Testis (tissue), 5 donors: Measurements from ENCODE around the gene KLHL13. TPM values are rescaled to one million over a fixed set of nuclear protein-coding genes. Genes with fewer than 3 reads are reported as not detected.
A peak's percentile ranks its signal among the peaks of the same experiment; 100 is the strongest.

Experiments
- DNase-seq: peaks from one replicate; pipeline ENCODE4 v3.0.0-alpha.2; 2019
- H3K27ac ChIP-seq, 2 donors: fragments of 200-600 bp; sonication (generic); one replicate each; pipeline ENCODE4 v1.5.1; 2019
- H3K27me3 ChIP-seq: fragments of 200-600 bp; sonication (generic); one replicate; pipeline ENCODE4 v1.5.1; 2019
- H3K36me3 ChIP-seq: fragments of 200-600 bp; sonication (generic); one replicate; pipeline ENCODE4 v1.5.1; 2017; ENCODE audit warnings: low read depth; ENCODE audit errors: missing control alignments
- H3K4me1 ChIP-seq: fragments of 200-600 bp; sonication (generic); one replicate; pipeline ENCODE4 v1.5.1; 2019
- H3K4me3 ChIP-seq, 2 donors: fragments of 200-600 bp; sonication (generic); one replicate each; pipeline ENCODE4 v1.5.1; 2017 to 2019
- H3K9me3 ChIP-seq: fragments of 200-600 bp; sonication (generic); one replicate; pipeline ENCODE4 v1.5.1; 2017
- POLR2A ChIP-seq: fragments of 450-650 bp; IDR thresholded peaks from one replicate; pipeline ENCODE4 v1.6.1; 2017; ENCODE audit warnings: antibody characterized with exemption, mild to moderate bottlenecking, moderate library complexity
- WGBS, 2 donors: methylation state at CpG; one replicate each; pipeline ENCODE4 v1.1.5; 2018; 5-methylcytosine and 5-hydroxymethylcytosine counted together
- intact Hi-C: fragments of 100-400 bp; cut with DNase I; formaldehyde crosslinking; loops from one replicate; pipeline ENCODE4 v1.15.1; 2023; ENCODE audit warnings: low total_unique reads
- long read RNA-seq, 2 donors: transcript quantifications; one replicate each; lab custom pipeline, GENCODE V29; 2026
- polyA plus RNA-seq: library from polyadenylated mRNA; stranded (reverse); fragments of 350-450 nt; fragmentation: Illumina TruSeq; extraction: RNeasy Lipid Tissue Mini Kit (QIAGEN cat#74804); gene quantifications from one replicate; pipeline ENCODE4 v1.2.3, GENCODE V29; 2014; ENCODE audit warnings: low read depth, low replicate concordance; ENCODE audit not compliant: insufficient read depth
- total RNA-seq, 2 donors: library from RNA; depleted of rRNA; stranded (reverse); fragments of >200 nt; gene quantifications; one replicate each; pipeline ENCODE4 v1.2.3, GENCODE V29; 2016
- TF ChIP-seq, protein P1 (sequence below), 3 experiments: fragments of 450-650 bp in 2 of 3; fragments of 200-600 bp in 1 of 3; sonication (generic) in 1 of 3; IDR thresholded peaks; one replicate each; pipeline ENCODE4 v1.5.1; 2016 to 2019; ENCODE audit warnings: antibody characterized with exemption in 3 of 3, mild to moderate bottlenecking in 2 of 3, moderate library complexity in 1 of 3

The KLHL13 gene, protein sequence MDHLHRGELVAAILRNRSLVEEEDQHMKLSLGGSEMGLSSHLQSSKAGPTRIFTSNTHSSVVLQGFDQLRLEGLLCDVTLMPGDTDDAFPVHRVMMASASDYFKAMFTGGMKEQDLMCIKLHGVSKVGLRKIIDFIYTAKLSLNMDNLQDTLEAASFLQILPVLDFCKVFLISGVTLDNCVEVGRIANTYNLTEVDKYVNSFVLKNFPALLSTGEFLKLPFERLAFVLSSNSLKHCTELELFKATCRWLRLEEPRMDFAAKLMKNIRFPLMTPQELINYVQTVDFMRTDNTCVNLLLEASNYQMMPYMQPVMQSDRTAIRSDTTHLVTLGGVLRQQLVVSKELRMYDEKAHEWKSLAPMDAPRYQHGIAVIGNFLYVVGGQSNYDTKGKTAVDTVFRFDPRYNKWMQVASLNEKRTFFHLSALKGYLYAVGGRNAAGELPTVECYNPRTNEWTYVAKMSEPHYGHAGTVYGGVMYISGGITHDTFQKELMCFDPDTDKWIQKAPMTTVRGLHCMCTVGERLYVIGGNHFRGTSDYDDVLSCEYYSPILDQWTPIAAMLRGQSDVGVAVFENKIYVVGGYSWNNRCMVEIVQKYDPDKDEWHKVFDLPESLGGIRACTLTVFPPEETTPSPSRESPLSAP
- total RNA-seq (1 to 10 TPM; 6.5 to 8.9 TPM), polyA plus RNA-seq (6.6 TPM)
- long read RNA-seq, donor 1, transcript KLHL13-204 (7 exons, 3,256 nt), result major isoform, 6 of 6 reads
- long read RNA-seq, donor 1, partial matches to known transcripts, result 0 of 6 reads
- long read RNA-seq, donor 1, other reads (novel, unspliced or antisense), result 0 of 6 reads
- long read RNA-seq, donor 2, partial matches to known transcripts, result 0 of 1 reads
- long read RNA-seq, donor 2, other reads (novel, unspliced or antisense), result 0 of 1 reads

DNA sequence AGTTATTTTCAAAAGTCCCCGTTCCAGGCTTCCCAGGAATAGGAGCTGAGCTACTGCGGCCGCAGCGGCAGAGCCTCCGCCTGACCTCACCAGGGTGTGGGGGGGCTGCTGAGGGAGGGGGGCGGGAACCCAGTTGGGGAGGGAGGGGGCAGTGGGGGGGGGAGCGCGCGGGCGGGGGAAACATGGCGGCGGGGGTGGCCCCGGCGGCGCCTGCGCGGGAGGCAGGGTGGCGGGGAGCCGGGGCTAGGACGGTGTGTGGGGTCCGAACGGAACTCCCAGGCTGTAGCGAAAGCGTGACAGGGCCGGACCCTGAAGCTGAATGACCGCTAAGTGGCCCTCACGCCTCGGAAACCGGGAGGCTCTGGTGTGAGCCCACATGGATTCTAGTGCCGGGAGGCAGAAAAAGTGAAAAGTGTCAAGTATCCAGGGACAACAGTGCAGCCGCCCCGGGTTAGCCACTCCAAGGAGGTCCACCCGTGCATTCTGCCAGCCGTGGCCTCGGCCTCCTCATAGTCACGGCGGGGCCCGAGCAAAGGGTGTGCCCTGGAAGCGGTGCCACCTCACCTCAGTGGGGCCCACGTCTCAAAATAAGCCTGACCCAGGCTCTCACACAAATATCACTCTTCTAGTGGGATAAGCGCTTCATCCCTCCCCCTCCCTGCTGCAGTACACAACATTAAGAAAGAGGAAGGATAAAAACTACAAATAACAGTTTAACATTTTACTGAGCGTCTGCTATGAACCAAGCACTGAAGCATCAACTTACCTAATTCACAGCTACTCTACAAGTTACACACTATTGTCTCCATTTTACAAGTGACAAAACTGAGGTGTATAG, at the start of gene KLHL13:
KLHL13 (minus strand) TSS at position 98 of the 838 bp plus-strand sequence. CDS start 88,337 bp downstream, outside the sequence.
- Histone ChIP-seq H3K36me3 (no peaks in the 10 kb centered on the region), H3K4me3 (peak within 1 kb of the TSS; percentile 55 to 68), H3K27me3 (no peaks in the 10 kb centered on the region), H3K9me3 (no peaks in the 10 kb centered on the region), H3K4me1 (no peaks in the 10 kb centered on the region), H3K27ac (peak within 1 kb of the TSS; percentile 55 to 78)
- no peak for TF ChIP-seq POLR2A
- TF ChIP-seq, protein P1, sequence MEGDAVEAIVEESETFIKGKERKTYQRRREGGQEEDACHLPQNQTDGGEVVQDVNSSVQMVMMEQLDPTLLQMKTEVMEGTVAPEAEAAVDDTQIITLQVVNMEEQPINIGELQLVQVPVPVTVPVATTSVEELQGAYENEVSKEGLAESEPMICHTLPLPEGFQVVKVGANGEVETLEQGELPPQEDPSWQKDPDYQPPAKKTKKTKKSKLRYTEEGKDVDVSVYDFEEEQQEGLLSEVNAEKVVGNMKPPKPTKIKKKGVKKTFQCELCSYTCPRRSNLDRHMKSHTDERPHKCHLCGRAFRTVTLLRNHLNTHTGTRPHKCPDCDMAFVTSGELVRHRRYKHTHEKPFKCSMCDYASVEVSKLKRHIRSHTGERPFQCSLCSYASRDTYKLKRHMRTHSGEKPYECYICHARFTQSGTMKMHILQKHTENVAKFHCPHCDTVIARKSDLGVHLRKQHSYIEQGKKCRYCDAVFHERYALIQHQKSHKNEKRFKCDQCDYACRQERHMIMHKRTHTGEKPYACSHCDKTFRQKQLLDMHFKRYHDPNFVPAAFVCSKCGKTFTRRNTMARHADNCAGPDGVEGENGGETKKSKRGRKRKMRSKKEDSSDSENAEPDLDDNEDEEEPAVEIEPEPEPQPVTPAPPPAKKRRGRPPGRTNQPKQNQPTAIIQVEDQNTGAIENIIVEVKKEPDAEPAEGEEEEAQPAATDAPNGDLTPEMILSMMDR (IDR thresholded peaks at IDR 0.05), result no peak
- intact Hi-C loops, result no loop called here
- whole genome bisulfite sequencing, 2 donors, result 5% methylated on average over 2 of the region's 42 CpGs; no CpG with 5 or more reads in 1 of the 2 donors
- peak; percentile 21 for DNase-seq

DNA sequence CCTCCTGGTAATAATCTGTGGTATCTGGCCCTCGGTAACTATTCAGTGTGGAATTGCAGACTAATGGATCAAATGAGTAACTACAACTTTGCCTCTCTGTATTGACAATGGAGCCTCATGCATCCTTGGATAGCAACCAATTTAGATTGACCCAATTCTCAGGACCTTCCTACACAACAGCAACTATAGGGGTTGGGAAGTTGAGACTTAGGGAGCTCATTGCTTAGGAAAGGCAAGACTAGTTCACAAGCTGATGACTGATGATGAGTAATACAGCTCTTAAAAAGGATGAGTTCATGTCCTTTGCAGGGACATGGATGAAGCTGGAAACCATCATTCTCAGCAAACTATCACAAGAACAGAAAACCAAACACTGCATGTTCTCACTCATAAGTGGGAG, 47.5 kb upstream of the KLHL13 start:
- Histone ChIP-seq H3K4me3 (no peak overlapping the region), H3K27ac (no peak overlapping the region), H3K36me3 (no peaks in the 10 kb centered on the region), H3K4me1 (no peaks in the 10 kb centered on the region), H3K9me3 (no peaks in the 10 kb centered on the region), H3K27me3 (no peaks in the 10 kb centered on the region)
- 78% methylated on average over 1 of the region's 1 CpG; no CpG with 5 or more reads in 1 of the 2 donors for WGBS, 2 donors
- intact Hi-C loops, result no loop called here
- TF ChIP-seq, protein P1 (IDR thresholded peaks at IDR 0.05), result no peak
- TF ChIP-seq POLR2A, result no peak
- DNase-seq, result no peak

DNA sequence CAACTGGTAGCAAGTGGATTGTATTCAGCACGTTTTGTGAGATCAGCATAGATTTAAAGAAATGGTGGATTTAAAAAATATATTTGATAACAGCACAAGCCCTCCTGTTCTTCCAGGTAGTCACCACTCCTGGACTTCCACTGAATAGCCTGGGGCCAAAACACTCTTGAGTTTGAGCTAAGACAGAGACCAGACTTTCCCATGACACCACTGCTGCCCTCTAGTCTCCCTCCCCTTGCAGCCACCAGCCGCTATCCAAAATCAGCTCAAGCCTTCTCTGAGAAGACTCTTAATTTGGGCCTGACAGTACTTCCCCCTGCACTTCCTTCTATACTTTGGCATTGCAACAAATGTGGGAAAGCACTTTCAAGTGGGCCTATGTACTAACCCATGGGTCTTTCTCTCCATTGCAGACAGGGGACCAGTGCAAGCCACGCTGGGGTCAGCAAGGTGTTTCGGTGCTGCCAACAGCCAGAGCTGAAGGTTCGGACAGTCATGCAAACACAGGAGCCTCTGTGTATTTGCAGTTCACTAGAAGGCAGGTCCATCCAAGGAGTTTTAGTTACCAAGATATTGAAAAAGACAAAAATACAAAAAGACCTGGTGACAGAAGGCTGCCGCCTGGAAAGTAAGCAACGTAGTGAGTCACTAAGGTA, 40.5 kb upstream of the KLHL13 start:
- Histone ChIP-seq H3K27ac (no peak overlapping the region), H3K9me3 (no peaks in the 10 kb centered on the region), H3K4me1 (no peaks in the 10 kb centered on the region), H3K4me3 (no peak overlapping the region), H3K27me3 (no peaks in the 10 kb centered on the region), H3K36me3 (no peaks in the 10 kb centered on the region)
- DNase-seq, result no peak
- 84 to 89% methylated on average over 7 of the region's 7 CpGs for WGBS, 2 donors
- intact Hi-C loops, result no loop called here
- TF ChIP-seq POLR2A, result no peak
- TF ChIP-seq, protein P1 (IDR thresholded peaks at IDR 0.05), result no peak

DNA sequence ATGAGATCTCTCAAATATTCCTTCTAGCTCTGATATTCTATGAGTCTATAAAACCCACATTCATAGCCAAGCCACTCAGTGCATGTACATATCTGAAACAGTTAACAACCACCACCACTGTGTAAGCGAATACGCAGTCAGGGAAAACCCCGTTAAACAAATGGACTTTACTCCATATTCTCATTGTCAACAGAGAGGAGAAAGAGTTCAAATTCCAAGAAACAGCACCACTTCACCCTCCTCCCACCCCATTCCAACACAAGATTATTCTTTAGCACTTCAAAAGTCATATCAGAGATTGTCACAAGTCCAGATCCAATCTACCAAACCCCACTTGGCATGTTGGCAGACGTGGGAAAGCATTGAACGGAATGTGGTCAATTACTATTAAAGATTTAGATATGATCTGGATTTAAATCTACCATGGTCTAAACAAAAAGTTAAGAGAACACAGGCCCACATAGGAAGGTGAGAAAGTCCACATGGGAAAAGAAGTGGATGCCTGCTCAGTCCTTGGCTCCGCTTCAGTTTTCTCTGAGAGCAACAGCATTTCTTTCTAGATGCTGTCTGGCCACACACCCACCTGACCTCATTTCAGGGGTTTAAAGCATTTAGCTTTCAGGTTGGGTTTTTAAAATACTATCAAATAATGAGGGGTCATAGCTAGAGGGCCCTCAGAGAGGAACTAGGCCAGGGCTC, 39.8 kb upstream of the KLHL13 start:
- H3K4me1 ChIP-seq, result no peaks in the 10 kb centered on the region
- TF ChIP-seq POLR2A, result no peak
- TF ChIP-seq, protein P1 (IDR thresholded peaks at IDR 0.05), result no peak
- H3K27me3 ChIP-seq, result no peaks in the 10 kb centered on the region
- no peak overlapping the region for H3K4me3 ChIP-seq
- H3K36me3 ChIP-seq, result no peaks in the 10 kb centered on the region
- H3K27ac ChIP-seq, result no peak overlapping the region
- H3K9me3 ChIP-seq, result no peaks in the 10 kb centered on the region
- WGBS, 2 donors, result 89 to 97% methylated on average over 6 of the region's 6 CpGs
- intact Hi-C loops, result no loop called here
- DNase-seq, result no peak
